HepG2 (cell line): ENCODE results near the gene DDX59. TPM values are rescaled to one million over a fixed set of nuclear protein-coding genes. Genes with fewer than 3 reads are reported as not detected.

Experiments used
- GATAD2A ChIP-seq: IDR thresholded peaks from 2 replicates; pipeline ENCODE4 v1.6.1; 2016
- THAP11 ChIP-seq: IDR thresholded peaks from 2 replicates; pipeline ENCODE4 v1.6.1; 2016; ENCODE audit warnings: missing biosample characterization, missing genetic modification reagents
- ZNF510 ChIP-seq: sonication (generic); formaldehyde crosslinking; IDR thresholded peaks from 2 replicates; pipeline ENCODE4 v1.4.0; 2020; ENCODE audit warnings: low read depth, mild to moderate bottlenecking, missing genetic modification reagents
- polyA plus RNA-seq, 8 experiments: library from polyadenylated mRNA; depleted of rRNA in 3 of 8; stranded (reverse) in 7 of 8; unstranded in 1 of 8; fragments of >200 nt; fragmentation: Illumina TruSeq in 4 of 8; extraction: Trizol in 4 of 8; gene quantifications; 2 replicates each; pipeline versions ENCODE4 v1.2.1 to v1.2.3, GENCODE V29; 2011 to 2016; ENCODE audit warnings: low read depth in 4 of 8, missing spikeins in 1 of 8, mixed read lengths in 1 of 8; ENCODE audit not compliant: insufficient read depth in 1 of 8
- total RNA-seq, 5 experiments: library from RNA; depleted of rRNA; stranded (reverse); fragments of >200 nt; fragmentation: Illumina TruSeq; extraction: Trizol; gene quantifications; 2 replicates each; pipeline ENCODE4 v1.2.3, GENCODE V29; 2016; ENCODE audit warnings: low read depth in 1 of 5
- TF ChIP-seq, protein P1 (sequence below): sonication (generic); formaldehyde crosslinking; IDR thresholded peaks from 2 replicates; pipeline ENCODE4 v1.9.0; 2022; ENCODE audit warnings: low read depth, missing genetic modification reagents
- TF ChIP-seq, protein P2 (sequence below), 2 experiments: fragments of 450-650 bp in 1 of 2; sonication (generic) in 1 of 2; formaldehyde crosslinking in 1 of 2; IDR thresholded peaks; 2 replicates each; pipeline versions ENCODE4 v1.6.1 to v1.8.0; 2016 to 2022; ENCODE audit warnings: antibody characterized with exemption in 1 of 2, mild to moderate bottlenecking in 1 of 2, missing genetic modification reagents in 1 of 2

Gene DDX59
- total and polyA plus RNA-seq, 2 of the 13 experiments (the other 11 are each of a cell fraction or from before 2014, with no cell fraction given), result 12.1 to 14.8 TPM

GRCh38 chr1:200681231-200681630, 11.5 kb upstream of the DDX59 start (continued):
- TF ChIP-seq, protein P1, sequence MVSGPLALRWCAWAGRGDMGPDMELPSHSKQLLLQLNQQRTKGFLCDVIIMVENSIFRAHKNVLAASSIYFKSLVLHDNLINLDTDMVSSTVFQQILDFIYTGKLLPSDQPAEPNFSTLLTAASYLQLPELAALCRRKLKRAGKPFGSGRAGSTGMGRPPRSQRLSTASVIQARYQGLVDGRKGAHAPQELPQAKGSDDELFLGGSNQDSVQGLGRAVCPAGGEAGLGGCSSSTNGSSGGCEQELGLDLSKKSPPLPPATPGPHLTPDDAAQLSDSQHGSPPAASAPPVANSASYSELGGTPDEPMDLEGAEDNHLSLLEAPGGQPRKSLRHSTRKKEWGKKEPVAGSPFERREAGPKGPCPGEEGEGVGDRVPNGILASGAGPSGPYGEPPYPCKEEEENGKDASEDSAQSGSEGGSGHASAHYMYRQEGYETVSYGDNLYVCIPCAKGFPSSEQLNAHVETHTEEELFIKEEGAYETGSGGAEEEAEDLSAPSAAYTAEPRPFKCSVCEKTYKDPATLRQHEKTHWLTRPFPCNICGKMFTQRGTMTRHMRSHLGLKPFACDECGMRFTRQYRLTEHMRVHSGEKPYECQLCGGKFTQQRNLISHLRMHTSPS (CRISPR knock-in tag), result no peak
- TF ChIP-seq ZNF510 (CRISPR knock-in tag) (no peak), THAP11 (no peak), GATAD2A (CRISPR knock-in tag) (no peak)
- TF ChIP-seq, protein P2, sequence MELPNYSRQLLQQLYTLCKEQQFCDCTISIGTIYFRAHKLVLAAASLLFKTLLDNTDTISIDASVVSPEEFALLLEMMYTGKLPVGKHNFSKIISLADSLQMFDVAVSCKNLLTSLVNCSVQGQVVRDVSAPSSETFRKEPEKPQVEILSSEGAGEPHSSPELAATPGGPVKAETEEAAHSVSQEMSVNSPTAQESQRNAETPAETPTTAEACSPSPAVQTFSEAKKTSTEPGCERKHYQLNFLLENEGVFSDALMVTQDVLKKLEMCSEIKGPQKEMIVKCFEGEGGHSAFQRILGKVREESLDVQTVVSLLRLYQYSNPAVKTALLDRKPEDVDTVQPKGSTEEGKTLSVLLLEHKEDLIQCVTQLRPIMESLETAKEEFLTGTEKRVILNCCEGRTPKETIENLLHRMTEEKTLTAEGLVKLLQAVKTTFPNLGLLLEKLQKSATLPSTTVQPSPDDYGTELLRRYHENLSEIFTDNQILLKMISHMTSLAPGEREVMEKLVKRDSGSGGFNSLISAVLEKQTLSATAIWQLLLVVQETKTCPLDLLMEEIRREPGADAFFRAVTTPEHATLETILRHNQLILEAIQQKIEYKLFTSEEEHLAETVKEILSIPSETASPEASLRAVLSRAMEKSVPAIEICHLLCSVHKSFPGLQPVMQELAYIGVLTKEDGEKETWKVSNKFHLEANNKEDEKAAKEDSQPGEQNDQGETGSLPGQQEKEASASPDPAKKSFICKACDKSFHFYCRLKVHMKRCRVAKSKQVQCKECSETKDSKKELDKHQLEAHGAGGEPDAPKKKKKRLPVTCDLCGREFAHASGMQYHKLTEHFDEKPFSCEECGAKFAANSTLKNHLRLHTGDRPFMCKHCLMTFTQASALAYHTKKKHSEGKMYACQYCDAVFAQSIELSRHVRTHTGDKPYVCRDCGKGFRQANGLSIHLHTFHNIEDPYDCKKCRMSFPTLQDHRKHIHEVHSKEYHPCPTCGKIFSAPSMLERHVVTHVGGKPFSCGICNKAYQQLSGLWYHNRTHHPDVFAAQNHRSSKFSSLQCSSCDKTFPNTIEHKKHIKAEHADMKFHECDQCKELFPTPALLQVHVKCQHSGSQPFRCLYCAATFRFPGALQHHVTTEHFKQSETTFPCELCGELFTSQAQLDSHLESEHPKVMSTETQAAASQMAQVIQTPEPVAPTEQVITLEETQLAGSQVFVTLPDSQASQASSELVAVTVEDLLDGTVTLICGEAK (IDR thresholded peaks at IDR 0.05), result no peak
- TF ChIP-seq, protein P2 (CRISPR knock-in tag; IDR thresholded peaks at IDR 0.05), result no peak
